H9 (cell line): Measurements from ENCODE around the gene SENP7. TPM values are rescaled to one million over a fixed set of nuclear protein-coding genes. Genes with fewer than 3 reads are reported as not detected.

Source experiments
- DNase-seq: peaks from one replicate; pipeline ENCODE4 v3.0.0-alpha.2; 2017
- H2AFZ ChIP-seq: one replicate; pipeline ENCODE4 v1.6.1; 2013; ENCODE audit warnings: mild to moderate bottlenecking, low read length, control low read depth, moderate library complexity
- H2AK5ac ChIP-seq: 2 replicates; pipeline ENCODE4 v1.6.1; 2013; ENCODE audit warnings: low read length, control low read depth, mixed read lengths; ENCODE audit not compliant: insufficient read length
- H2BK120ac ChIP-seq: one replicate; pipeline ENCODE4 v1.6.1; 2013; ENCODE audit warnings: low read depth, mild to moderate bottlenecking, low read length, control low read depth, inconsistent platforms; ENCODE audit not compliant: poor library complexity, severe bottlenecking
- H2BK12ac ChIP-seq: 2 replicates; pipeline ENCODE4 v1.6.1; 2013; ENCODE audit warnings: low read length, control low read depth, mixed read lengths, low read depth; ENCODE audit not compliant: insufficient read length
- H2BK15ac ChIP-seq: 2 replicates; pipeline ENCODE4 v1.6.1; 2013; ENCODE audit warnings: low read depth, low read length, control low read depth
- H2BK20ac ChIP-seq: one replicate; pipeline ENCODE4 v1.6.1; 2013; ENCODE audit warnings: low read depth, mild to moderate bottlenecking, low read length, control low read depth, inconsistent platforms; ENCODE audit not compliant: poor library complexity, severe bottlenecking
- H2BK5ac ChIP-seq: 2 replicates; pipeline ENCODE4 v1.6.1; 2013; ENCODE audit warnings: low read length, control low read depth, mixed read lengths; ENCODE audit not compliant: insufficient read length
- H3K14ac ChIP-seq: 2 replicates; pipeline ENCODE4 v1.6.1; 2013; ENCODE audit warnings: low read length, control low read depth; ENCODE audit not compliant: insufficient read depth
- H3K18ac ChIP-seq: 2 replicates; pipeline ENCODE4 v1.6.1; 2013; ENCODE audit warnings: low read depth, mild to moderate bottlenecking, mixed read lengths, low read length, control low read depth; ENCODE audit not compliant: insufficient read length
- H3K23ac ChIP-seq: 2 replicates; pipeline ENCODE4 v1.6.1; 2013; ENCODE audit warnings: low read length, control low read depth, mixed read lengths, low read depth; ENCODE audit not compliant: insufficient read length
- H3K23me2 ChIP-seq: 2 replicates; pipeline ENCODE4 v1.6.1; 2013; ENCODE audit warnings: low read depth, mild to moderate bottlenecking, mixed read lengths, low read length, control low read depth; ENCODE audit not compliant: insufficient read length, poor library complexity, severe bottlenecking
- H3K27ac ChIP-seq: 2 replicates; pipeline ENCODE4 v1.5.1; 2013; ENCODE audit warnings: low read length, control low read depth, mixed read lengths, low read depth; ENCODE audit not compliant: insufficient read length
- H3K27me3 ChIP-seq: 2 replicates; pipeline ENCODE4 v1.6.1; 2013; ENCODE audit warnings: low read length, control low read depth, inconsistent platforms; ENCODE audit not compliant: insufficient read depth
- H3K4ac ChIP-seq: 2 replicates; pipeline ENCODE4 v1.6.1; 2013; ENCODE audit warnings: low read depth, mild to moderate bottlenecking, control low read depth, inconsistent platforms, low read length, moderate library complexity
- H3K4me1 ChIP-seq: 2 replicates; pipeline ENCODE4 v1.6.1; 2013; ENCODE audit warnings: low read length, control low read depth, inconsistent platforms; ENCODE audit not compliant: insufficient read depth
- H3K4me2 ChIP-seq: 2 replicates; pipeline ENCODE4 v1.6.1; 2013; ENCODE audit warnings: low read length, control low read depth, mixed read lengths; ENCODE audit not compliant: insufficient read length, insufficient read depth
- H3K56ac ChIP-seq: 2 replicates; pipeline ENCODE4 v1.6.1; 2013; ENCODE audit warnings: low read depth, mild to moderate bottlenecking, mixed read lengths, low read length, control low read depth; ENCODE audit not compliant: insufficient read length
- H3K79me1 ChIP-seq: 2 replicates; pipeline ENCODE4 v1.6.1; 2013; ENCODE audit warnings: low read depth, mild to moderate bottlenecking, moderate library complexity, low read length, control low read depth, inconsistent platforms; ENCODE audit not compliant: insufficient read depth, poor library complexity, severe bottlenecking
- H3K79me2 ChIP-seq: 2 replicates; pipeline ENCODE4 v1.6.1; 2013; ENCODE audit warnings: low read length, control low read depth, inconsistent platforms; ENCODE audit not compliant: insufficient read depth
- H3K9ac ChIP-seq: 2 replicates; pipeline ENCODE4 v1.6.1; 2013; ENCODE audit warnings: low read length, control low read depth, mixed read lengths; ENCODE audit not compliant: insufficient read length; ENCODE audit errors: extremely low read depth
- H3K9me3 ChIP-seq: one replicate; pipeline ENCODE4 v1.6.1; 2013; ENCODE audit warnings: low read depth, low read length, inconsistent platforms; ENCODE audit not compliant: control insufficient read depth
- H3T11ph ChIP-seq: one replicate; pipeline ENCODE4 v1.6.1; 2013; ENCODE audit warnings: mild to moderate bottlenecking, low read length, control low read depth, inconsistent platforms
- H4K20me1 ChIP-seq: one replicate; pipeline ENCODE4 v1.6.1; 2013; ENCODE audit not compliant: control insufficient read depth, insufficient read length, insufficient read depth
- H4K5ac ChIP-seq: 2 replicates; pipeline ENCODE4 v1.6.1; 2013; ENCODE audit warnings: low read depth, mild to moderate bottlenecking, mixed read lengths, low read length, control low read depth; ENCODE audit not compliant: insufficient read length
- H4K8ac ChIP-seq: replicated peaks from 2 replicates; pipeline ENCODE4 v1.6.1; 2013; ENCODE audit warnings: low read length, control low read depth, mixed read lengths, low read depth; ENCODE audit not compliant: insufficient read length
- H4K91ac ChIP-seq: 2 replicates; pipeline ENCODE4 v1.6.1; 2013; ENCODE audit warnings: low read depth, mild to moderate bottlenecking, moderate library complexity, mixed read lengths, low read length, control low read depth; ENCODE audit not compliant: insufficient read length
- H3K27ac Mint-ChIP-seq, 3 experiments: 2 replicates in 2 of 3; 3 replicates in 1 of 3; pipeline ENCODE4 v1.8.0; 2020 to 2021; ENCODE audit warnings: mixed read lengths in 3 of 3, mild to moderate bottlenecking in 1 of 3, moderate library complexity in 1 of 3
- H3K27me3 Mint-ChIP-seq: 2 replicates; pipeline ENCODE4 v1.8.0; 2021; ENCODE audit warnings: low read depth, mild to moderate bottlenecking, moderate library complexity, mixed read lengths
- H3K36me3 Mint-ChIP-seq, 3 experiments: 2 replicates in 2 of 3; 3 replicates in 1 of 3; pipeline ENCODE4 v1.8.0; 2020 to 2021; ENCODE audit warnings: low read depth in 3 of 3, mixed read lengths in 3 of 3; ENCODE audit not compliant: insufficient read depth in 1 of 3
- H3K4me1 Mint-ChIP-seq, 2 experiments: 2 replicates each; pipeline ENCODE4 v1.8.0; 2020; ENCODE audit warnings: mixed read lengths in 2 of 2
- H3K4me3 Mint-ChIP-seq, 2 experiments: 2 replicates in 1 of 2; 3 replicates in 1 of 2; pipeline ENCODE4 v1.8.0; 2020 to 2021; ENCODE audit warnings: mild to moderate bottlenecking in 2 of 2, mixed read lengths in 2 of 2, moderate library complexity in 1 of 2
- H3K9me3 Mint-ChIP-seq, 2 experiments: 2 replicates in 1 of 2; 3 replicates in 1 of 2; pipeline ENCODE4 v1.8.0; 2020; ENCODE audit warnings: mild to moderate bottlenecking in 2 of 2, mixed read lengths in 2 of 2, moderate library complexity in 1 of 2
- WGBS: extraction: QIAGEN DNeasy Blood & Tissue Kit; methylation state at CpG from one replicate; pipeline ENCODE4 v1.1.7; 2013; ENCODE audit warnings: missing lambda C conversion rate, low lambda C conversion rate, mixed read lengths; ENCODE audit not compliant: insufficient read length; ENCODE audit errors: extremely low coverage; 5-methylcytosine and 5-hydroxymethylcytosine counted together
- total RNA-seq: library from RNA; stranded (reverse); gene quantifications from 2 replicates; pipeline ENCODE4 v1.2.1, GENCODE V29; 2021
- TF ChIP-seq, protein P1 (sequence below): fragments of 200-600 bp; sonication (generic); conservative IDR thresholded peaks from 3 replicates; pipeline ENCODE4 v1.8.0; 2021; ENCODE audit warnings: antibody characterized with exemption, mild to moderate bottlenecking

Gene SENP7
- total RNA-seq, 1 experiment from 2014 or later, result 8.4 TPM

DNA sequence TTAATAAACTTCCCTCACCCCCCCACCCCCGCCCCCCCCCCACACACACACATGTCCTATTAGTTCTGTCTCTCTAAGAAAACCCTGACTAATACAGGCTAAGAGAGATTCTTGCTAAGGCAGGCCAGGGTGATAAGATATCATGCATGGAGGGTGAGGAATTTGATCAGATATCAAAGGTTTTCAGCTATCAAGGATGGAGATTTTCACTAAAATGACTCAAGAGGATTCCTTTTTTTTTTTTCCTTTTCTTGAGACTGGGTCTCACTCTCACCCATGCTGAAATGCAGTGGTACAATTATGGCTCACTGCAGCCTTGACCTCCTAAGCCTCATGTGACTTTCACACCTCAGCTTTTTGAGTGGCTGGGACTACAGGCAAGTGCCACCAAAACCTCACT is 14.9 kb upstream of the SENP7 start:
- Histone ChIP-seq H2AK5ac (no peak overlapping the region), H3K56ac (no peak overlapping the region), H3K27me3 (no peaks in the 10 kb centered on the region), H4K91ac (no peak overlapping the region), H2BK120ac (no peak overlapping the region), H3K79me1 (no peaks in the 10 kb centered on the region), H2AFZ (no peak overlapping the region), H3K23ac (no peak overlapping the region), H3K79me2 (no peaks in the 10 kb centered on the region), H4K8ac (no peak overlapping the region), H3K27ac (no peak overlapping the region), H2BK12ac (no peak overlapping the region), H3K4ac (no peak overlapping the region), H3K14ac (no peak overlapping the region), H3K4me2 (no peak overlapping the region), H3K23me2 (no peaks in the 10 kb centered on the region), H3K9me3 (peaks cover 7% of the 10 kb centered on the region), H3T11ph (no peak overlapping the region), H3K9ac (no peak overlapping the region), H3K4me1 (no peaks in the 10 kb centered on the region; the same call in 1 of the 2 replicates), H2BK15ac (no peak overlapping the region), H3K18ac (no peak overlapping the region), H2BK20ac (no peak overlapping the region), H4K20me1 (no peaks in the 10 kb centered on the region), H2BK5ac (no peak overlapping the region), H4K5ac (no peak overlapping the region)
- Mint-ChIP-seq H3K36me3 (peaks cover 16 to 24% (median 16%) of the 10 kb centered on the region in 3 experiments), H3K9me3 (peaks cover 27 to 33% of the 10 kb centered on the region in 2 experiments), H3K27ac (no peak overlapping the region), H3K4me3 (no peak overlapping the region), H3K4me1 (peaks cover 31 to 32% of the 10 kb centered on the region in 2 experiments), H3K27me3 (no peaks in the 10 kb centered on the region)
- TF ChIP-seq, protein P1, sequence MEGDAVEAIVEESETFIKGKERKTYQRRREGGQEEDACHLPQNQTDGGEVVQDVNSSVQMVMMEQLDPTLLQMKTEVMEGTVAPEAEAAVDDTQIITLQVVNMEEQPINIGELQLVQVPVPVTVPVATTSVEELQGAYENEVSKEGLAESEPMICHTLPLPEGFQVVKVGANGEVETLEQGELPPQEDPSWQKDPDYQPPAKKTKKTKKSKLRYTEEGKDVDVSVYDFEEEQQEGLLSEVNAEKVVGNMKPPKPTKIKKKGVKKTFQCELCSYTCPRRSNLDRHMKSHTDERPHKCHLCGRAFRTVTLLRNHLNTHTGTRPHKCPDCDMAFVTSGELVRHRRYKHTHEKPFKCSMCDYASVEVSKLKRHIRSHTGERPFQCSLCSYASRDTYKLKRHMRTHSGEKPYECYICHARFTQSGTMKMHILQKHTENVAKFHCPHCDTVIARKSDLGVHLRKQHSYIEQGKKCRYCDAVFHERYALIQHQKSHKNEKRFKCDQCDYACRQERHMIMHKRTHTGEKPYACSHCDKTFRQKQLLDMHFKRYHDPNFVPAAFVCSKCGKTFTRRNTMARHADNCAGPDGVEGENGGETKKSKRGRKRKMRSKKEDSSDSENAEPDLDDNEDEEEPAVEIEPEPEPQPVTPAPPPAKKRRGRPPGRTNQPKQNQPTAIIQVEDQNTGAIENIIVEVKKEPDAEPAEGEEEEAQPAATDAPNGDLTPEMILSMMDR, result no peak
- no peak for DNase-seq
- no CpG with 5 or more reads among the region's 1 CpG for WGBS
